AG04450 (cell line): ENCODE measurements around the gene FFAR2. TPM values are rescaled to one million over a fixed set of nuclear protein-coding genes. Genes with fewer than 3 reads are reported as not detected.

ENCODE experiments used
- CTCF ChIA-PET: fragments of 300-600, 350-600 bp; formaldehyde crosslinking; extraction: SDS; loops from one replicate; lab custom pipeline; 2022; ENCODE audit warnings: antibody characterized with exemption, inconsistent platforms; lab: Charles Lee
- POLR2A ChIA-PET: fragments of 350-600 bp; formaldehyde crosslinking; extraction: SDS; loops from one replicate; lab custom pipeline; 2021; ENCODE audit warnings: antibody characterized with exemption, inconsistent platforms; lab: Yijun Ruan, JAX
- DNase-seq: peaks from one replicate; pipeline ENCODE4 v3.0.0-alpha.2; 2011; ENCODE audit warnings: low read depth, low spot score
- H3K27ac ChIP-seq: one replicate; pipeline ENCODE4 v1.5.1; 2012; ENCODE audit warnings: low read depth, low read length, control low read depth
- H3K27me3 ChIP-seq: one replicate; pipeline ENCODE4 v1.6.0; 2012; ENCODE audit warnings: low read length; ENCODE audit not compliant: control insufficient read depth, insufficient read depth
- H3K4me3 ChIP-seq: 2 replicates; pipeline ENCODE4 v1.5.1; 2011; ENCODE audit warnings: mild to moderate bottlenecking, low read depth, low read length, control low read depth
- H3K9me3 ChIP-seq: 2 replicates; pipeline ENCODE4 v1.5.1; 2012; ENCODE audit warnings: low read length; ENCODE audit not compliant: control insufficient read depth, insufficient read depth
- polyA minus RNA-seq: library from RNA; depleted of rRNA, polyadenylated mRNA; stranded (reverse); fragments of >200 nt; gene quantifications from 2 replicates; pipeline ENCODE4 v1.2.3, GENCODE V29; 2011; rRNA and poly(A)+ RNA removed
- polyA plus RNA-seq: library from polyadenylated mRNA; depleted of rRNA; stranded (reverse); fragments of >200 nt; gene quantifications from 2 replicates; pipeline ENCODE4 v1.2.3, GENCODE V29; 2011; rRNA removed
- TF ChIP-seq, protein P1 (sequence below): IDR thresholded peaks from 2 replicates; pipeline ENCODE4 v1.5.1; 2011; ENCODE audit warnings: low read depth, low read length, control low read depth, inconsistent platforms

The FFAR2 gene
- polyA plus RNA-seq (not detected in 2 replicates), polyA minus RNA-seq (not detected in 2 replicates)

DNA sequence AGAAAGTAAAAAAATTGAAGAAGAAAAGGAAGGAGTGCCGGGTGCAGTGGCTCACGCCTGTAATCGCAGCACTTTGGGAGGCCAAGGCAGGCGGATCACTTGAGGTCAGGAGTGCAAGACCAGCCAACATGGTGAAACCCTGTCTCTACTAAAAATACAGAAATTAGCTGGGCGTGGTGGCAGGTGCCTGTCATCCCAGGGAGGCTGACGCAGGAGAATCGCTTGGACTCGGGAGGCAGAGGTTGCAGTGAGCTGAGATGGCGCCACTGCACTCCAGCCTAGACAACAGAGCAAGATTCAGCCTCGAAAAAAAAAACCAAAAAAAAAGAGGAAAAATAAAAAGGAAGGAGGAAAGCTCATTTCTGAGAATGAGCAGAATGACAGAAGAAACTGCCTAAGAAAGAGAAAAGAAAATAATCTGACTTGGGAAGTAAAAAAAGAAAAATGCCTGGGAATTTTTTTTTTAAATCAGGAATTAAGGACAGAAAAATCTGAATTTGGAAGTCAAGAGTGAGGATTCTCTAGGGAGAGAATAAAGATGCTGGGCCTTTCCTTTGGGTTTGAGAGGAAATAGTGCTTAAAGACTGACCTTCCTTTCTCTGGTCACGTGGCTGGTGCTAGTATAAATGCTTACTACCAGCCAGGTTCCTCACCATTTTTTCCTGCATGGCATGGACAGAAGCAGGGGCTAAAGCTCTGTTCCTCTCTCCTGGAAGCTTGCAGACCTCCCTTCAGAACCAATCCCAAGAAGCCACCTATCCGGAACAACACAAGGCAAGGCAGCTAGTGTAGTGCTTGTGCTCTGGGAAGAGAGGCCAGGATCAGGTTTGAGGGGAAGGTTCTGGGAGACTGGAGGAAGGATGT lies at the start of gene FFAR2:
FFAR2 (plus strand) TSS at position 652 of the 864 bp plus-strand sequence. CDS start 1,458 bp downstream, outside the sequence.
- Histone ChIP-seq H3K9me3 (no peaks in the 10 kb centered on the region; the same call in 1 of the 2 replicates), H3K4me3 (no peak within 1 kb of the TSS), H3K27ac (no peak within 1 kb of the TSS), H3K27me3 (peaks cover 7% of the 10 kb centered on the region)
- TF ChIP-seq, protein P1, sequence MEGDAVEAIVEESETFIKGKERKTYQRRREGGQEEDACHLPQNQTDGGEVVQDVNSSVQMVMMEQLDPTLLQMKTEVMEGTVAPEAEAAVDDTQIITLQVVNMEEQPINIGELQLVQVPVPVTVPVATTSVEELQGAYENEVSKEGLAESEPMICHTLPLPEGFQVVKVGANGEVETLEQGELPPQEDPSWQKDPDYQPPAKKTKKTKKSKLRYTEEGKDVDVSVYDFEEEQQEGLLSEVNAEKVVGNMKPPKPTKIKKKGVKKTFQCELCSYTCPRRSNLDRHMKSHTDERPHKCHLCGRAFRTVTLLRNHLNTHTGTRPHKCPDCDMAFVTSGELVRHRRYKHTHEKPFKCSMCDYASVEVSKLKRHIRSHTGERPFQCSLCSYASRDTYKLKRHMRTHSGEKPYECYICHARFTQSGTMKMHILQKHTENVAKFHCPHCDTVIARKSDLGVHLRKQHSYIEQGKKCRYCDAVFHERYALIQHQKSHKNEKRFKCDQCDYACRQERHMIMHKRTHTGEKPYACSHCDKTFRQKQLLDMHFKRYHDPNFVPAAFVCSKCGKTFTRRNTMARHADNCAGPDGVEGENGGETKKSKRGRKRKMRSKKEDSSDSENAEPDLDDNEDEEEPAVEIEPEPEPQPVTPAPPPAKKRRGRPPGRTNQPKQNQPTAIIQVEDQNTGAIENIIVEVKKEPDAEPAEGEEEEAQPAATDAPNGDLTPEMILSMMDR, result no peak
- no peak for DNase-seq
- CTCF ChIA-PET, result no interaction called here
- POLR2A ChIA-PET, result no interaction called here

DNA sequence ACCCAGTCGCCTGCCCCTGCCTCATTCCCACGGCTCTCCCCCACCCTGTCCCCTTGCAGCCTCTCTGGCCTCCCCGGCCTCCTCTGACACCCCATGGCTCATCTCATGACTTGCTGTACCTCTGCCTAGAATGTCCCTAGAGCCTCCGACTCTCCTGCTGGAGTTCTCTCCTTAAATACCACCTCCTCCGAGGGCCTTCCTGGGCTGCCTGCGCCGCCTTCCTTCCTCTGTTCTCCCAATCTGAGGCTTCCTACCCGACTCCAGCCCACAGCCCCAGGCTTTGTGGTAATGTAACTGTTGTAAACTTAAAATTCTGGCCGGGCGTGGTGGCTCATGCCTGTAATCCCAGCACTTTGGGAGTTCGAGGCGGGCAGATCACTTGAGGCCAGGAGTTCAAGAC lies 49.5 kb upstream of the FFAR2 start:
- POLR2A ChIA-PET, result no interaction called here
- TF ChIP-seq, protein P1, result no peak
- no peak for DNase-seq
- CTCF ChIA-PET, result no interaction called here
- no peaks in the 10 kb centered on the region; the same call in 1 of the 2 replicates for H3K9me3 ChIP-seq
- no peak overlapping the region for H3K27ac ChIP-seq
- peaks cover 4% of the 10 kb centered on the region for H3K27me3 ChIP-seq
- H3K4me3 ChIP-seq, result no peak overlapping the region

DNA sequence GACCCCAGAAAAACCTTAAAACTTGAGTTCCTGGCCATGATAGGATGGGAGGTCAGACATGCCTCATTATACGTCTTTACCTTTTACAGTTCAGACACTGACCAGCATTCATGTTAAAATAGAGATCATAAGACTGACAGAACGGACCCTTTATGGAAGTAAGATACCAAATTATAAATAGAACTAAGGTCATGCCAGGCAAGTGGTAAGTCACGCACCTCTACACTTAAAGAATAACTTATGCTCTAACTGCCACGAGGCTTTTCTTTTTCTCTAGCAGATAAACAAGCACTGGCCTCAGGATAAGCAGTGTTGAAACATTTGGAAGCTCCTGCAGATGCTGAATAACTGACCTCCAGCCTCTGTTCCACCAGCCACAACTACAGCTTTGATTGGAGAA lies 48.8 kb upstream of the FFAR2 start:
- ChIA-PET POLR2A (no interaction called here), CTCF (no interaction called here)

DNA sequence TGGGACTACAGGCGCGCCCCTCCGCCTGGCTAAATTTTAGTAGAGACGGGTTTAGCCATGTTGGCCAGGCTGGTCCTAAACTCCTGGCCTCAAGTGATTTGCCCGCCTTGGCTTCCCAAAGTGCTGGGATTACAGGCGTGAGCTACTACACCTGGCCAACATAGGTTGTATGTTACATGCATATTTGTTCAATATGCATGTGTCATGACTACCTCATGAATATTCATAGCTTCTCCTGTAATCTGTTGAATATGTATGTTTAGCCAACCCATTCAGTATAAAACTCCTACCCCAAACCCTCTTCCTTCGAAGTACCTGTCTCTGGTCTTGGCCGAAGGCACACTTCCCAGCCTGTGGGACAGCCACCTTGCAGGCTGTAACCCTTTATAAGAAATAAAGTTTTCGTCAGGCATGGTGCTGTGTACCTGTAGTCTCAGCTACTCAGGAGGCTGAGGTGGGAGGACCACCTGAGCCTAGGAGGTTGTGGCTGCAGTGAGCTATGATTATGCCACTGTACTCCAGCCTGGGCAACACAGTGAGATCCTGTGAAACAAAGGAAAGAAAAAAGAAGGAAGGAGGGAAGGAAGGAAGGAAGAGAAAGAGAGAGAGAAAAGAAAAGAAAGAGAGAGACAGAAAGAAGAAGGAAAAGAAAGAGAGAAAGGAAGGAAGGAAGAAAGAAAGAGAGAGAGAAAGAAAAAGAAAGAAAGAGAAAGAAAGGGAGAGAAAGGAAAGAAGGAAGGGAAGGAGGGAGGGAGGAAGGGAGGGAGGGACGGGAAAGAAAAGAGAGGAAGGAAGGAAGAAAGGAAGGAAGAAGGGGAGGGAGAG lies 47.9 kb upstream of the FFAR2 start:
- Histone ChIP-seq H3K9me3 (no peaks in the 10 kb centered on the region; the same call in 1 of the 2 replicates), H3K27ac (no peak overlapping the region), H3K27me3 (peaks cover 4% of the 10 kb centered on the region), H3K4me3 (no peak overlapping the region)
- no peak for DNase-seq
- CTCF ChIA-PET, result no interaction called here
- POLR2A ChIA-PET, result no interaction called here
- TF ChIP-seq, protein P1, result no peak

More for the DNA sequence above, 48.8 kb upstream of the FFAR2 start:
- H3K9me3 ChIP-seq, result no peaks in the 10 kb centered on the region; the same call in 1 of the 2 replicates
- no peak overlapping the region for H3K4me3 ChIP-seq
- no peak overlapping the region for H3K27ac ChIP-seq
- H3K27me3 ChIP-seq, result peaks cover 4% of the 10 kb centered on the region
- DNase-seq, result no peak
- TF ChIP-seq, protein P1, result no peak
